ENCODE results near the gene DUS1L. TPM values are rescaled to one million over a fixed set of nuclear protein-coding genes. Genes with fewer than 3 reads are reported as not detected.

DUS1L gene
- total RNA-seq, 1 donor from 2014 or later: 64.6 TPM

DNA sequence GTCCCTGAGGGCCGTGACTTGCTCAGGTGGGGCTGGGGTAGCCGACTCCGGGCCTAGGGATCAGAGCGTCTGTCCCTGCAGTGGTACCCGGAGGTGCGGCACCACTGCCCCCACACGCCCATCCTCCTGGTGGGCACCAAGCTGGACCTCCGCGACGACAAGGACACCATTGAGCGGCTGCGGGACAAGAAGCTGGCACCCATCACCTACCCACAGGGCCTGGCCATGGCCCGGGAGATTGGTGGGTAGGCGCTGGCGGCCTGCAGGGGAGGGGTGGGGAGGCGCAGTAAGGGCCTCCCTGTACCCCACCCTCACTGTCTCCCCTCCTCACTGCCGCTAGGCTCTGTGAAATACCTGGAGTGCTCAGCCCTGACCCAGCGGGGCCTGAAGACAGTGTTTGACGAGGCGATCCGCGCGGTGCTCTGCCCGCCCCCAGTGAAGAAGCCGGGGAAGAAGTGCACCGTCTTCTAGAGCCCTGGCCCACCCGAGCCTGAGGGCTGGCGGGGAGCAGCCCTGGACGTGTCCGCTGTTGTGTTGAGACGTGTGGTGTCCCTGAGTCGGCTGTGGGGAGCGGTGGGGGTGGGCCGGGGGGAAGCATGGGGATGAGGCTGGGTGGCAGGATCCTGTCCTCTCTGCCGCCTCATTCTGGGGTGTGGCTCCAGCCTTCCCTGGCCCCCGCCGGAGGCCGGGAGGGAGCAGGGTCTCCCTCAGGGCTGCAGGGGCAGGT, 32.1 kb downstream of the DUS1L start:
- intact Hi-C loops (cut with micrococcal nuclease): loop anchor here (5.0 kb wide), 1 partner anchor 114 kb away; no protein-coding TSS in a partner anchor
- no peak overlapping the region for H3K27ac ChIP-seq (replicated peaks)
- no peaks in the 10 kb centered on the region for H3K36me3 ChIP-seq
- H3K4me3 ChIP-seq: no peak overlapping the region
- TF ChIP-seq, protein P1, sequence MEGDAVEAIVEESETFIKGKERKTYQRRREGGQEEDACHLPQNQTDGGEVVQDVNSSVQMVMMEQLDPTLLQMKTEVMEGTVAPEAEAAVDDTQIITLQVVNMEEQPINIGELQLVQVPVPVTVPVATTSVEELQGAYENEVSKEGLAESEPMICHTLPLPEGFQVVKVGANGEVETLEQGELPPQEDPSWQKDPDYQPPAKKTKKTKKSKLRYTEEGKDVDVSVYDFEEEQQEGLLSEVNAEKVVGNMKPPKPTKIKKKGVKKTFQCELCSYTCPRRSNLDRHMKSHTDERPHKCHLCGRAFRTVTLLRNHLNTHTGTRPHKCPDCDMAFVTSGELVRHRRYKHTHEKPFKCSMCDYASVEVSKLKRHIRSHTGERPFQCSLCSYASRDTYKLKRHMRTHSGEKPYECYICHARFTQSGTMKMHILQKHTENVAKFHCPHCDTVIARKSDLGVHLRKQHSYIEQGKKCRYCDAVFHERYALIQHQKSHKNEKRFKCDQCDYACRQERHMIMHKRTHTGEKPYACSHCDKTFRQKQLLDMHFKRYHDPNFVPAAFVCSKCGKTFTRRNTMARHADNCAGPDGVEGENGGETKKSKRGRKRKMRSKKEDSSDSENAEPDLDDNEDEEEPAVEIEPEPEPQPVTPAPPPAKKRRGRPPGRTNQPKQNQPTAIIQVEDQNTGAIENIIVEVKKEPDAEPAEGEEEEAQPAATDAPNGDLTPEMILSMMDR (IDR thresholded peaks at IDR 0.05; ENCODE audit: borderline replicate concordance): no peak
- no peak for DNase-seq
- H3K9me3 ChIP-seq (replicated peaks): no peaks in the 10 kb centered on the region
- peaks cover 52% of the 10 kb centered on the region for H3K4me1 ChIP-seq
- peaks cover 9% of the 10 kb centered on the region for H3K27me3 ChIP-seq (ENCODE audit: low read depth)

DNA sequence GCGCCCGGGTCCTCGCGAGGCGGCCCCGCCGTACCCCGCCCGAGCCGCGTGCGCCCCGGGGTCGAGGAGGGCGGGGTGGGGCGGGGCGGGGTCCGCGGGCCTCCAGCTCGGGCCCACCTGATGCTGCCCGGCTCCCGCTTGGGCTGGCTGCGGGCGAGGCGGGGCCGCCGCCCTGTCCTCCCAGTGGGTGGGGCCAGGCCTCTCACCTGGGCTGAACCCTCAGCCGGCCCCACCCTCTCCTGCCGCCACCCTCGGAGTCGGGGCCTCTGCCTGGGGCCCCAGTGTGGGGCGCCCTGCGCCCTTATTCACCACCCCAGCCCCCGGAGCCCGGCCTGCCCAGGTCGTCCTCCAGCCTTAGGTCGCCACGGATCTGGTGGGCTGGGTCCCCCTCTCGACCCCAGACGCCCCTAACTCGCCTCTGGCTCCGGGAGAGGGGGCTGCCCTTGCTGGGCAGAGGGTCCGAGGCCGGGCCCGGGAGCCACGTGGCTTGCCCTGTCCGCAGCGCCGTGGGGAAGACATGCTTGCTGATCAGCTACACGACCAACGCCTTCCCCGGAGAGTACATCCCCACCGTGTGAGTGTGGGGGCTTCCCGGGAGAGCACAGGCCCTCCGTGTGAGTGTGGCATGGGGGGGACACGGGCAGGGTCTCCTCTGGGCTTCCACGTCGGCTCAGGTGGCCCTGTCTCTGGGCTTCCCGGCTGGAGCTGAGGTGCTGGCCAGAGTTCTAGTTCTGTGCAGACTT, 33.5 kb downstream of the DUS1L start:
- Histone ChIP-seq H3K4me3 (peak overlapping the region; percentile 52), H3K36me3 (no peaks in the 10 kb centered on the region), H3K27me3 (ENCODE audit: low read depth) (peaks cover 9% of the 10 kb centered on the region), H3K9me3 (replicated peaks) (no peaks in the 10 kb centered on the region), H3K27ac (replicated peaks) (no peak overlapping the region), H3K4me1 (peaks cover 47% of the 10 kb centered on the region)
- intact Hi-C loops (cut with micrococcal nuclease): loop anchor here (5.0 kb wide), 1 partner anchor 115 kb away; no protein-coding TSS in a partner anchor
- no peak for DNase-seq
- TF ChIP-seq, protein P1 (IDR thresholded peaks at IDR 0.05; ENCODE audit: borderline replicate concordance): no peak

DNA sequence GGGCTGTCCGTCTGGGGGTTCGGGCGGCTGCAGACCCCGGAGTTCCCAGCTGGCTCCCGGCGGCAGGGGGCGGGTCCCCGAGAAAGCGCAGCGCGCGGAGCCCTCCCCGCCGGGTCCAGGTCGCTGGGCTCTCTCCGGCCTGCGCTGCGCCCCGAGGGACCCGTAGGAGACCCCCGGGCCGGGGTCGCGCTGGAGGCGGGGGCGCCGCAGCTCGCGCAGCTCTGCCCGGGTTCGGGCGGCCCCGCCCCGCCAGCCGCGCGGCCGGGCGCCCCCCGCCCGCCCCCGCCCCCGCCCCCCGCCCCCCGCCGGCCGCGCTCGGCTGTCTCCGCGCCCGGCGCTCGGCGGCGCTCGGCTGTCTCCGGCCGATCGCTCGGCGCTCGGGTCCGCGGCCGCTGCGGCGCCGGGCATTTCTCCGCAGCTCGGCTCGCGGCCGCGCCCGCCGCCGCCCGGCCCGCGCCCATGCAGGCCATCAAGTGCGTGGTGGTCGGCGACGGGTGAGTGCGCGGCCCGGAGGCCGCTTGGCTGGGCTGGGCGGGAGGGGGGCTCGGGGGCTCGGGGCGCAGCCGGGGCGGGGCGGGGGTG, 34.2 kb downstream of the DUS1L start, which contains the start of gene RAC3:
Gene RAC3 (plus strand): TSS at position 376 of the 582 bp plus-strand sequence. CDS start 84 bp downstream, at position 460.
- Histone ChIP-seq H3K4me1 (peaks cover 40% of the 10 kb centered on the region), H3K36me3 (no peaks in the 10 kb centered on the region), H3K9me3 (replicated peaks) (no peaks in the 10 kb centered on the region), H3K4me3 (peak within 1 kb of the TSS; percentile 68), H3K27ac (replicated peaks) (no peak within 1 kb of the TSS), H3K27me3 (ENCODE audit: low read depth) (peaks cover 9% of the 10 kb centered on the region)
- no peak for DNase-seq
- intact Hi-C loops (cut with micrococcal nuclease): loop anchor here (5.0 kb wide), 1 partner anchor 116 kb away; no protein-coding TSS in a partner anchor
- TF ChIP-seq, protein P1 (IDR thresholded peaks at IDR 0.05; ENCODE audit: borderline replicate concordance): no peak

DNA sequence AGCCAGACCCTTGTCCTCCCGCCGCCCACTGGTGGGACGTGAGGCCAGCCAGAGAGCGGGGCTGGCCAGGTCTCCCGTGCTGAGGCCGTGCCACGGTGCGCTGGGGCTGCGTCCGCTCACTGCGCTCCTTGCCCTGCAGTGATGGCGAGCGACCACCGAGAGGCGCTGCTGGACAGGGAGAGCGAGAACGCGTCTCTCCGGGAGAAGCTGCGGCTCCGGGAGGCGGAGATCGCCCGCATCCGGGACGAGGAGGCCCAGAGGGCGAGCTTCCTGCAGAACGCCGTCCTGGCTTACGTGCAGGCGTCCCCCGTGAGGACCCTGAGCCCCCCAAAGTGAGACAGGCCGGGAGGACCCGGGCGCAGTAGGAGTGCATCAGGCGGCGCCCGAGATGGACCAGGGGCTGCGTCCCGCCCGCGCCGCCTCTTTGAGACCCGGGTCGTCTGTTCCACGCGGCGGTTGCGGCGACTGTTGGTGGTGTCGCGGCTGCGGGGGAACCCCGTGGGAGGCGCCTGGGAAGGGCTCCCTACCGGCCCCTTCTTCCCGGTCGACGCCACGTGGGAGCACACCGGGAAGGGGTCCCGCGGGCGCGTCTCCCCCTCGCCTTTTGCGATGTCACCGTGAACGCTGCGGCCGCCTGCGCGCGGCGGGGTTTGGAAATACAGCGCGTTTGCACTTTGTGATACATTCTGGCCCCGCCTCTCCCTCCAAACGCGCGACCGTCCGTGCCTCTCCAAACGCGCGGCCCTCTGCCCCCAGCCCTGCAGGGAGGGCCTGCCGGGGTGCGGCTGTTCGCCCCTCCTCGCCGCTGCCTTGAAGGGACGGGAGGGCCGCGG, 34.9 kb downstream of the DUS1L start:
- intact Hi-C loops (cut with micrococcal nuclease): loop anchor here (5.0 kb wide), 1 partner anchor 117 kb away; no protein-coding TSS in a partner anchor
- TF ChIP-seq, protein P1 (IDR thresholded peaks at IDR 0.05; ENCODE audit: borderline replicate concordance): peak; percentile 95
- peak overlapping the region; percentile 68 for H3K4me3 ChIP-seq
- no peaks in the 10 kb centered on the region for H3K36me3 ChIP-seq
- H3K9me3 ChIP-seq (replicated peaks): no peaks in the 10 kb centered on the region
- peak; percentile 81 for DNase-seq
- H3K4me1 ChIP-seq: peaks cover 33% of the 10 kb centered on the region
- no peak overlapping the region for H3K27ac ChIP-seq (replicated peaks)
- peaks cover 9% of the 10 kb centered on the region for H3K27me3 ChIP-seq (ENCODE audit: low read depth)
